ENCODE data around the gene SMAP2.
"Not testable (repeated sequence)": the region's sequence is repeated elsewhere in the genome, so short reads cannot be mapped to it uniquely, and the experiment has no call there.

- TF ChIP-seq CTCF, POLR2A (IDR thresholded peaks at IDR 0.05): not testable (repeated sequence)
Observed at GRCh38 chr1:40342381-40342717, 31.2 kb upstream of the SMAP2 start.

Data from heart left ventricle (tissue), 13 donors.